Muscle of arm (tissue), 12 donors: Measurements from ENCODE around the gene INTS2. TPM values are rescaled to one million over a fixed set of nuclear protein-coding genes. Genes with fewer than 3 reads are reported as not detected.
"Not testable (repeated sequence)": the region's sequence is repeated elsewhere in the genome, so short reads cannot be mapped to it uniquely, and the experiment has no call there.

ENCODE experiments used
- DNase-seq: peaks from one replicate; pipeline ENCODE4 v3.0.0-alpha.2; 2013
- polyA plus RNA-seq, 12 donors: library from polyadenylated mRNA; unstranded; fragments of 120-200 nt; gene quantifications; one replicate each; pipeline ENCODE4 v1.2.1, GENCODE V29; 2013; ENCODE audit not compliant: insufficient read length in 12 of 12

The INTS2 gene
- polyA plus RNA-seq, 12 donors, result 9.2 to 15.0 (median 12.1) TPM; not detected in 1

- no peak for DNase-seq
Observed at GRCh38 chr17:61822326-61823285, 105.2 kb downstream of the INTS2 start.

- no peak for DNase-seq
Observed at GRCh38 chr17:61821655-61822054, 106.1 kb downstream of the INTS2 start.

GRCh38 chr17:61819265-61819664 lies 108.5 kb downstream of the INTS2 start:
- DNase-seq, result not testable (repeated sequence)

GRCh38 chr17:61818225-61818624 lies 109.6 kb downstream of the INTS2 start:
- no peak for DNase-seq

GRCh38 chr17:61817452-61817851 lies 110.3 kb downstream of the INTS2 start:
- DNase-seq, result no peak

GRCh38 chr17:61816538-61816937 lies 111.2 kb downstream of the INTS2 start:
- no peak for DNase-seq

GRCh38 chr17:61815863-61816503 lies 111.8 kb downstream of the INTS2 start:
- no peak for DNase-seq

Other genes starting within 250 kb of the INTS2 start
- 1 to 10 TPM in 11 of 12 donors, not detected in 1; 2.6 to 9.3 (median 4.8) TPM for gene BRIP1, start 64.5 kb downstream of the INTS2 start, polyA plus RNA-seq
- gene MED13, start 137.3 kb upstream of the INTS2 start, polyA plus RNA-seq, result 10 to 100 TPM in 11 of 12 donors, not detected in 1; 23.6 to 37.3 (median 32.4) TPM